GM23338 (cell line): ENCODE results near the gene AOC2. TPM values are rescaled to one million over a fixed set of nuclear protein-coding genes. Genes with fewer than 3 reads are reported as not detected.

ENCODE experiments used
- ATAC-seq: fragments of 200-7000 bp; cut with Tn5 transposase; 3 replicates; pipeline ENCODE4 v1.9.1; 2020
- DNase-seq: peaks from one replicate; pipeline ENCODE4 v3.0.0-alpha.2; 2015; ENCODE audit warnings: low spot score
- H2AFZ ChIP-seq: fragments of 200-600 bp; sonication (generic); 2 replicates; pipeline ENCODE4 v1.8.0; 2016; ENCODE audit warnings: antibody characterized with exemption, mild to moderate bottlenecking, moderate library complexity
- H3F3A ChIP-seq: fragments of 200-600 bp; sonication (generic); replicated peaks from 2 replicates; pipeline ENCODE4 v1.8.0; 2017; ENCODE audit warnings: antibody characterized with exemption, mixed run types, low read depth
- H3K27ac ChIP-seq: fragments of 200-600 bp; sonication (generic); 2 replicates; pipeline ENCODE4 v1.6.1; 2016; ENCODE audit warnings: low read depth
- H3K27me3 ChIP-seq: fragments of 200-600 bp; sonication (generic); 2 replicates; pipeline ENCODE4 v1.8.0; 2016; ENCODE audit warnings: mild to moderate bottlenecking, mixed run types, moderate library complexity; ENCODE audit not compliant: insufficient read depth
- H3K36me3 ChIP-seq: fragments of 200-600 bp; sonication (generic); 2 replicates; pipeline ENCODE4 v1.8.0; 2016; ENCODE audit warnings: mild to moderate bottlenecking; ENCODE audit not compliant: insufficient read depth
- H3K4me1 ChIP-seq: fragments of 200-600 bp; sonication (generic); 2 replicates; pipeline ENCODE4 v1.8.0; 2016; ENCODE audit warnings: mild to moderate bottlenecking, moderate library complexity; ENCODE audit not compliant: insufficient read depth
- H3K4me2 ChIP-seq: fragments of 200-600 bp; sonication (generic); 2 replicates; pipeline ENCODE4 v1.7.1; 2017; ENCODE audit warnings: mixed run types
- H3K4me3 ChIP-seq: fragments of 200-600 bp; sonication (generic); 2 replicates; pipeline ENCODE4 v1.6.1; 2016; ENCODE audit warnings: mixed run types
- H3K79me2 ChIP-seq: fragments of 200-600 bp; sonication (generic); replicated peaks from 2 replicates; pipeline ENCODE4 v1.8.0; 2017; ENCODE audit warnings: mild to moderate bottlenecking; ENCODE audit not compliant: insufficient read depth
- H3K9me2 ChIP-seq: fragments of 200-600 bp; sonication (generic); 2 replicates; pipeline ENCODE4 v1.8.0; 2017; ENCODE audit not compliant: insufficient read depth
- H4K20me1 ChIP-seq: fragments of 200-600 bp; sonication (generic); replicated peaks from 2 replicates; pipeline ENCODE4 v1.8.0; 2017; ENCODE audit warnings: mild to moderate bottlenecking; ENCODE audit not compliant: insufficient read depth
- H3K27ac Mint-ChIP-seq: 2 replicates; pipeline ENCODE4 v1.8.0; 2020; ENCODE audit warnings: inconsistent platforms, mild to moderate bottlenecking, moderate library complexity, mixed read lengths
- H3K27me3 Mint-ChIP-seq: 3 replicates; pipeline ENCODE4 v1.8.0; 2022; ENCODE audit warnings: low read depth, mild to moderate bottlenecking, moderate library complexity, mixed read lengths, inconsistent platforms; ENCODE audit not compliant: insufficient read depth, poor library complexity
- H3K36me3 Mint-ChIP-seq: 3 replicates; pipeline ENCODE4 v1.8.0; 2021; ENCODE audit warnings: low read depth, mild to moderate bottlenecking, inconsistent platforms, moderate library complexity, mixed read lengths
- H3K4me1 Mint-ChIP-seq: 3 replicates; pipeline ENCODE4 v1.8.0; 2020; ENCODE audit warnings: mild to moderate bottlenecking, inconsistent platforms, mixed read lengths
- H3K4me3 Mint-ChIP-seq: 3 replicates; pipeline ENCODE4 v1.8.0; 2021; ENCODE audit warnings: moderate library complexity, mild to moderate bottlenecking, inconsistent platforms, mixed read lengths
- H3K9me3 Mint-ChIP-seq: 3 replicates; pipeline ENCODE4 v1.8.0; 2020; ENCODE audit warnings: moderate library complexity, mild to moderate bottlenecking, inconsistent platforms, mixed read lengths
- CREB1 ChIP-seq: fragments of 250-450 bp; sonication (Bioruptor Pico); IDR thresholded peaks from 2 replicates; pipeline ENCODE4 v1.5.0; 2020; ENCODE audit warnings: low read depth, mild to moderate bottlenecking, moderate library complexity
- EZH2 ChIP-seq: fragments of 200-600 bp; sonication (generic); IDR thresholded peaks from one replicate; pipeline ENCODE4 v1.8.0; 2017; ENCODE audit warnings: antibody characterized with exemption, mild to moderate bottlenecking, low read depth; ENCODE audit not compliant: unreplicated experiment
- EZH2phosphoT487 ChIP-seq: fragments of 200-600 bp; sonication (generic); IDR thresholded peaks from one replicate; pipeline ENCODE4 v1.8.1; 2018; ENCODE audit warnings: antibody characterized with exemption; ENCODE audit not compliant: unreplicated experiment
- JUNB ChIP-seq: IDR thresholded peaks from one replicate; pipeline ENCODE4 v1.6.1; 2016; ENCODE audit warnings: antibody characterized with exemption; ENCODE audit not compliant: unreplicated experiment
- POLR2AphosphoS5 ChIP-seq: IDR thresholded peaks from 2 replicates; pipeline ENCODE4 v1.6.1; 2016; ENCODE audit warnings: antibody characterized with exemption, low read depth
- STAT1 ChIP-seq: IDR thresholded peaks from one replicate; pipeline ENCODE4 v1.6.1; 2016; ENCODE audit warnings: antibody characterized with exemption; ENCODE audit not compliant: unreplicated experiment
- ZNF114 ChIP-seq: fragments of 250-450 bp; sonication (Bioruptor Pico); IDR thresholded peaks from 2 replicates; pipeline ENCODE4 v1.5.0; 2020; ENCODE audit warnings: mild to moderate bottlenecking, moderate library complexity
- ZNF331 ChIP-seq: fragments of 250-450 bp; sonication (Bioruptor Pico); IDR thresholded peaks from 2 replicates; pipeline ENCODE4 v1.5.0; 2020; ENCODE audit warnings: low read depth, mild to moderate bottlenecking, moderate library complexity
- polyA plus RNA-seq: library from polyadenylated mRNA; unstranded; fragments of >200 nt; fragmentation: Nextera tagmentation; extraction: Ambion mirVana; gene quantifications from 2 replicates; pipeline ENCODE4 v1.2.1, GENCODE V29; 2016
- total RNA-seq: library from RNA; depleted of rRNA; stranded (reverse); fragments of >200 nt; shearing (Covaris generic); gene quantifications from 2 replicates; pipeline ENCODE4 v1.2.3, GENCODE V29; 2014
- TF ChIP-seq, protein P1 (sequence below): fragments of 250-450 bp; sonication (Bioruptor Pico); IDR thresholded peaks from 2 replicates; pipeline ENCODE4 v1.5.0; 2020; ENCODE audit warnings: mild to moderate bottlenecking, moderate library complexity
- TF ChIP-seq, protein P2 (sequence below), 2 experiments: fragments of 200-600 bp in 1 of 2; sonication (generic) in 1 of 2; conservative IDR thresholded peaks; 2 replicates each; pipeline versions ENCODE4 v1.5.1 to v1.6.1; 2016 to 2017; ENCODE audit warnings: antibody characterized with exemption in 2 of 2, low read depth in 2 of 2, mild to moderate bottlenecking in 2 of 2, moderate library complexity in 1 of 2

Gene AOC2
- total and polyA plus RNA-seq, 2 experiments from 2014 or later = 2.0 to 5.8 TPM

DNA sequence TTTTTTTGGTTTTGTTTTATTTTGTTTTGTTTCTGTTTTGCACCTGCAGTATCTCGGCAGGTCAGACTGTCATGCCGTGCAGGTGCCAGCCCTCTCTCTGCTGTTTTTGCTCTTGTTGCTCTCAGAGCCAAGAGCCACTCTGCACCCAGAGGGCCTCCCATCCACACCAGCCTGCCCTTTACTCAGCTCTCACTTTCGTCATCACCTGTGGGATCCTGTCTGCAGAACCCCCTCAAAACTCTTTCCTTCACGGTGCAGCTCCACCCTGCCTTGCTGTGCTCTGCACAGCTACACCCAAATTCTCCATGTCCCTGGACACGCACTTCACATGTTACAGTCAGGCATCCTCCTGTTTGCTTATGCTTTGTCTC lies 9.2 kb downstream of the AOC2 start (continued):
- TF ChIP-seq, protein P1, sequence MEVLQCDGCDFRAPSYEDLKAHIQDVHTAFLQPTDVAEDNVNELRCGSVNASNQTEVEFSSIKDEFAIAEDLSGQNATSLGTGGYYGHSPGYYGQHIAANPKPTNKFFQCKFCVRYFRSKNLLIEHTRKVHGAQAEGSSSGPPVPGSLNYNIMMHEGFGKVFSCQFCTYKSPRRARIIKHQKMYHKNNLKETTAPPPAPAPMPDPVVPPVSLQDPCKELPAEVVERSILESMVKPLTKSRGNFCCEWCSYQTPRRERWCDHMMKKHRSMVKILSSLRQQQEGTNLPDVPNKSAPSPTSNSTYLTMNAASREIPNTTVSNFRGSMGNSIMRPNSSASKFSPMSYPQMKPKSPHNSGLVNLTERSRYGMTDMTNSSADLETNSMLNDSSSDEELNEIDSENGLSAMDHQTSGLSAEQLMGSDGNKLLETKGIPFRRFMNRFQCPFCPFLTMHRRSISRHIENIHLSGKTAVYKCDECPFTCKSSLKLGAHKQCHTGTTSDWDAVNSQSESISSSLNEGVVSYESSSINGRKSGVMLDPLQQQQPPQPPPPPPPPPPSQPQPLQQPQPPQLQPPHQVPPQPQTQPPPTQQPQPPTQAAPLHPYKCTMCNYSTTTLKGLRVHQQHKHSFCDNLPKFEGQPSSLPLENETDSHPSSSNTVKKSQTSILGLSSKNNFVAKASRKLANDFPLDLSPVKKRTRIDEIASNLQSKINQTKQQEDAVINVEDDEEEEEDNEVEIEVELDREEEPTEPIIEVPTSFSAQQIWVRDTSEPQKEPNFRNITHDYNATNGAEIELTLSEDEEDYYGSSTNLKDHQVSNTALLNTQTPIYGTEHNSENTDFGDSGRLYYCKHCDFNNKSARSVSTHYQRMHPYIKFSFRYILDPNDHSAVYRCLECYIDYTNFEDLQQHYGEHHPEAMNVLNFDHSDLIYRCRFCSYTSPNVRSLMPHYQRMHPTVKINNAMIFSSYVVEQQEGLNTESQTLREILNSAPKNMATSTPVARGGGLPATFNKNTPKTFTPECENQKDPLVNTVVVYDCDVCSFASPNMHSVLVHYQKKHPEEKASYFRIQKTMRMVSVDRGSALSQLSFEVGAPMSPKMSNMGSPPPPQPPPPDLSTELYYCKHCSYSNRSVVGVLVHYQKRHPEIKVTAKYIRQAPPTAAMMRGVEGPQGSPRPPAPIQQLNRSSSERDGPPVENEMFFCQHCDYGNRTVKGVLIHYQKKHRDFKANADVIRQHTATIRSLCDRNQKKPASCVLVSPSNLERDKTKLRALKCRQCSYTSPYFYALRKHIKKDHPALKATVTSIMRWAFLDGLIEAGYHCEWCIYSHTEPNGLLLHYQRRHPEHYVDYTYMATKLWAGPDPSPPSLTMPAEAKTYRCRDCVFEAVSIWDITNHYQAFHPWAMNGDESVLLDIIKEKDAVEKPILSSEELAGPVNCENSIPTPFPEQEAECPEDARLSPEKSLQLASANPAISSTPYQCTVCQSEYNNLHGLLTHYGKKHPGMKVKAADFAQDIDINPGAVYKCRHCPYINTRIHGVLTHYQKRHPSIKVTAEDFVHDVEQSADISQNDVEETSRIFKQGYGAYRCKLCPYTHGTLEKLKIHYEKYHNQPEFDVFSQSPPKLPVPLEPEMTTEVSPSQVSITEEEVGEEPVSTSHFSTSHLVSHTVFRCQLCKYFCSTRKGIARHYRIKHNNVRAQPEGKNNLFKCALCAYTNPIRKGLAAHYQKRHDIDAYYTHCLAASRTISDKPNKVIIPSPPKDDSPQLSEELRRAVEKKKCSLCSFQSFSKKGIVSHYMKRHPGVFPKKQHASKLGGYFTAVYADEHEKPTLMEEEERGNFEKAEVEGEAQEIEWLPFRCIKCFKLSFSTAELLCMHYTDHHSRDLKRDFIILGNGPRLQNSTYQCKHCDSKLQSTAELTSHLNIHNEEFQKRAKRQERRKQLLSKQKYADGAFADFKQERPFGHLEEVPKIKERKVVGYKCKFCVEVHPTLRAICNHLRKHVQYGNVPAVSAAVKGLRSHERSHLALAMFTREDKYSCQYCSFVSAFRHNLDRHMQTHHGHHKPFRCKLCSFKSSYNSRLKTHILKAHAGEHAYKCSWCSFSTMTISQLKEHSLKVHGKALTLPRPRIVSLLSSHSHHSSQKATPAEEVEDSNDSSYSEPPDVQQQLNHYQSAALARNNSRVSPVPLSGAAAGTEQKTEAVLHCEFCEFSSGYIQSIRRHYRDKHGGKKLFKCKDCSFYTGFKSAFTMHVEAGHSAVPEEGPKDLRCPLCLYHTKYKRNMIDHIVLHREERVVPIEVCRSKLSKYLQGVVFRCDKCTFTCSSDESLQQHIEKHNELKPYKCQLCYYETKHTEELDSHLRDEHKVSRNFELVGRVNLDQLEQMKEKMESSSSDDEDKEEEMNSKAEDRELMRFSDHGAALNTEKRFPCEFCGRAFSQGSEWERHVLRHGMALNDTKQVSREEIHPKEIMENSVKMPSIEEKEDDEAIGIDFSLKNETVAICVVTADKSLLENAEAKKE (CRISPR knock-in tag) = no peak
- TF ChIP-seq STAT1 (no peak), CREB1 (no peak), POLR2AphosphoS5 (no peak)

DNA sequence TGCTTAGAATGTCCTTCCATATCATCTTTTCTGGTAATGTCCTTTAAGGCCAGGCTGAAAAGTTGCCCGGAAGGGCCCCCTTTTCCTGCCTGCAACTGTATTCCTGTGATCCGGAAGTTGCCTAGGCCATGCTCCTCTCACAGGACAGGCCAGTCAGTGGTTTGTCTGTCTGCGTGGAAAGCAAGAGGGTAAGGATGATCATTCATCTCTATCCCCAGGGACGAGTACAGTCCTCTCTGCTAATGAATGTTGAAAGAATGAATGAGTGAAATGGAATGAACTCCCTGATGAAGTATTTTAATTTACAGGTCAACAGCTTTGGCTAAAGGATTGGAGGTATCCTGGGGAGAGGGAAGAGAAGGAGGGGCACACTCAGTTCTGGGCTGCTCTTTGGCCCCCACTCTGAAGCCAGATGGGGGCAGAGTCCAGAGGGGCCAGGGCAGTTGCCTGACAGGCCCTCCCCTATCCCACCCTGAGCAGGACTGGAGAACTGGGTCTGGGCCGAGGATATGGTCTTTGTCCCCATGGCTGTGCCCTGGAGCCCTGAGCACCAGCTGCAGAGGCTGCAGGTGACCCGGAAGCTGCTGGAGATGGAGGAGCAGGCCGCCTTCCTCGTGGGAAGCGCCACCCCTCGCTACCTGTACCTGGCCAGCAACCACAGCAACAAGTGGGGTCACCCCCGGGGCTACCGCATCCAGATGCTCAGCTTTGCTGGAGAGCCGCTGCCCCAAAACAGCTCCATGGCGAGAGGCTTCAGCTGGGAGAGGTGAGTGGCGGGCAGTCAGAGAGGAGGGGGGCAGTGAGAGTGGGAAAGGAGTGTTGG lies 9.8 kb downstream of the AOC2 start:
- no peak overlapping the region for H2AFZ ChIP-seq
- H3K9me3 Mint-ChIP-seq = no peaks in the 10 kb centered on the region; the same call in 1 of the 3 replicates
- peaks cover 2% of the 10 kb centered on the region; the same call in 1 of the 3 replicates for H3K4me1 Mint-ChIP-seq

More for the DNA sequence above, 9.8 kb downstream of the AOC2 start:
- no peak for DNase-seq
- H3K36me3 ChIP-seq = no peaks in the 10 kb centered on the region
- ATAC-seq = no peak
- Mint-ChIP-seq H3K27me3 (peaks cover 4% of the 10 kb centered on the region), H3K36me3 (no peaks in the 10 kb centered on the region; the same call in 1 of the 3 replicates), H3K27ac (no peak overlapping the region), H3K4me3 (no peak overlapping the region)
- no peak overlapping the region for H3K27ac ChIP-seq
- no peaks in the 10 kb centered on the region for H3K9me2 ChIP-seq
- no peaks in the 10 kb centered on the region for H3K79me2 ChIP-seq
- no peaks in the 10 kb centered on the region; the same call in 1 of the 2 replicates for H4K20me1 ChIP-seq
- H3K4me1 ChIP-seq = no peaks in the 10 kb centered on the region
- no peak overlapping the region for H3K4me3 ChIP-seq
- no peaks in the 10 kb centered on the region for H3K27me3 ChIP-seq
- H3F3A ChIP-seq = no peaks in the 10 kb centered on the region
- H3K4me2 ChIP-seq = no peak overlapping the region
- TF ChIP-seq JUNB (no peak), STAT1 (no peak), ZNF114 (CRISPR knock-in tag) (no peak), EZH2 (no peak), EZH2phosphoT487 (no peak), ZNF331 (CRISPR knock-in tag) (no peak), POLR2AphosphoS5 (no peak)
- TF ChIP-seq, protein P2, sequence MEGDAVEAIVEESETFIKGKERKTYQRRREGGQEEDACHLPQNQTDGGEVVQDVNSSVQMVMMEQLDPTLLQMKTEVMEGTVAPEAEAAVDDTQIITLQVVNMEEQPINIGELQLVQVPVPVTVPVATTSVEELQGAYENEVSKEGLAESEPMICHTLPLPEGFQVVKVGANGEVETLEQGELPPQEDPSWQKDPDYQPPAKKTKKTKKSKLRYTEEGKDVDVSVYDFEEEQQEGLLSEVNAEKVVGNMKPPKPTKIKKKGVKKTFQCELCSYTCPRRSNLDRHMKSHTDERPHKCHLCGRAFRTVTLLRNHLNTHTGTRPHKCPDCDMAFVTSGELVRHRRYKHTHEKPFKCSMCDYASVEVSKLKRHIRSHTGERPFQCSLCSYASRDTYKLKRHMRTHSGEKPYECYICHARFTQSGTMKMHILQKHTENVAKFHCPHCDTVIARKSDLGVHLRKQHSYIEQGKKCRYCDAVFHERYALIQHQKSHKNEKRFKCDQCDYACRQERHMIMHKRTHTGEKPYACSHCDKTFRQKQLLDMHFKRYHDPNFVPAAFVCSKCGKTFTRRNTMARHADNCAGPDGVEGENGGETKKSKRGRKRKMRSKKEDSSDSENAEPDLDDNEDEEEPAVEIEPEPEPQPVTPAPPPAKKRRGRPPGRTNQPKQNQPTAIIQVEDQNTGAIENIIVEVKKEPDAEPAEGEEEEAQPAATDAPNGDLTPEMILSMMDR (conservative IDR thresholded peaks at IDR 0.05; ENCODE audit: low read depth in 2 of 2) = no peak
